LNCAP (cell line): ENCODE measurements around the gene TUSC1.

Experiments
- CTCF ChIP-seq: fragments of 450-650 bp; IDR thresholded peaks from 2 replicates; pipeline ENCODE4 v1.5.1; 2017; ENCODE audit warnings: mild to moderate bottlenecking

Gene TUSC1

GRCh38 chr9:25678147-25678666, at the start of gene TUSC1:
TUSC1 (minus strand) TSS chr9:25678444; CDS start chr9:25678312, 132 bp downstream.
- TF ChIP-seq CTCF, result no peak

GRCh38 chr9:25726871-25727410, 48.7 kb upstream of the TUSC1 start:
- TF ChIP-seq CTCF, result no peak

GRCh38 chr9:25724424-25724823, 46.2 kb upstream of the TUSC1 start:
- no peak for TF ChIP-seq CTCF

- peak; percentile 70; the same call in 1 of the 2 replicates for TF ChIP-seq CTCF
These were observed 38.1 kb upstream of the TUSC1 start for GRCh38 chr9:25716220-25716872.

GRCh38 chr9:25709941-25710340, 31.7 kb upstream of the TUSC1 start:
- TF ChIP-seq CTCF, result no peak

- no peak for TF ChIP-seq CTCF
These were observed 26.6 kb upstream of the TUSC1 start for GRCh38 chr9:25704800-25705199.

GRCh38 chr9:25703701-25704357, 25.6 kb upstream of the TUSC1 start:
- no peak for TF ChIP-seq CTCF
